ENCODE data around the gene GTF3C2.

Gene GTF3C2

GRCh38 chr2:27370816-27371620 is 14.5 kb upstream of the GTF3C2 start (continued):
- no peak for TF ChIP-seq PRDM2 (tag by site-specific recombination; IDR thresholded peaks at IDR 0.05; ENCODE audit: borderline replicate concordance)
- peak; percentile 15 for TF ChIP-seq ZNF335 (tag by site-specific recombination; conservative IDR thresholded peaks at IDR 0.05)
- TF ChIP-seq TRIM28 (IDR thresholded peaks at IDR 0.05; ENCODE audit: borderline replicate concordance, low read length), result no peak
- 0 out of 2 replicates have a peak, but pooled peaks have one; percentile 36 for TF ChIP-seq KLF9 (tag by site-specific recombination; IDR thresholded peaks at IDR 0.05; ENCODE audit: low read depth)
- peak; percentile 10; the same call in 1 of the 2 replicates for TF ChIP-seq ZXDB (tag by site-specific recombination; IDR thresholded peaks at IDR 0.05)
- TF ChIP-seq GLIS1 (tag by site-specific recombination; IDR thresholded peaks at IDR 0.05), result no peak
- TF ChIP-seq ZNF544 (tag by site-specific recombination; IDR thresholded peaks at IDR 0.05), result no peak

GRCh38 chr2:27370026-27370815 is 13.7 kb upstream of the GTF3C2 start, which contains the start of the genes EIF2B4 and SNX17:
TSS of gene EIF2B4 (minus strand) at chr2:27370338. CDS start at chr2:27370314, 24 bp downstream.
TSS of gene SNX17 (plus strand) at chr2:27370616. CDS start at chr2:27370744, 128 bp downstream.
- Histone ChIP-seq H3K4me1 (ENCODE audit: control insufficient read depth, insufficient read depth, low read length) (no peaks in the 10 kb centered on the region), H3K27ac (ENCODE audit: extremely low read depth, low read depth, low read length) (peak within 1 kb of the TSS; percentile 79), H3K4me3 (ENCODE audit: low read depth, low read length) (peak within 1 kb of the TSS; percentile 85), H3K36me3 (ENCODE audit: control insufficient read depth in 2 of 2, insufficient read depth in 1 of 2, low read length in 2 of 2) (peaks cover 36 to 69% of the 10 kb centered on the region in 2 experiments), H3K9me3 (ENCODE audit: control insufficient read depth, insufficient read depth, low read depth, low read length) (no peaks in the 10 kb centered on the region)
- ChIA-PET POLR2A (interaction anchor here (0.6 to 1.9 kb wide), 12 partner anchors 10 to 283 kb away, joined by 3 to 22 read pairs (median 4); partner anchors contain the start of genes CCDC121, GPN1, GTF3C2 and MPV17), CTCF (interaction anchor here (0.6 to 1.8 kb wide), 14 partner anchors 8 to 313 kb away, joined by 3 to 7 read pairs (median 4); partner anchors contain the start of genes MPV17, ZNF512 and ZNF513)
- TF ChIP-seq ZNF146 (tag by site-specific recombination; IDR thresholded peaks at IDR 0.05), result no peak
- TF ChIP-seq ZNF324 (tag by site-specific recombination; IDR thresholded peaks at IDR 0.05), result 0 out of 2 replicates have a peak, but pooled peaks have one; percentile 80
- no peak for TF ChIP-seq ZNF555 (tag by site-specific recombination; conservative IDR thresholded peaks at IDR 0.05)
- TF ChIP-seq SP3 (tag by site-specific recombination; IDR thresholded peaks at IDR 0.05), result peak; percentile 100
- no peak for TF ChIP-seq ZNF155 (tag by site-specific recombination; IDR thresholded peaks at IDR 0.05)
- no peak for TF ChIP-seq ZNF624 (tag by site-specific recombination; IDR thresholded peaks at IDR 0.05)
- TF ChIP-seq ZNF701 (tag by site-specific recombination; IDR thresholded peaks at IDR 0.05), result no peak
- TF ChIP-seq ZNF138 (tag by site-specific recombination; IDR thresholded peaks at IDR 0.05; ENCODE audit: borderline replicate concordance), result no peak
- peak; percentile 97 for TF ChIP-seq SCRT2 (tag by site-specific recombination; IDR thresholded peaks at IDR 0.05)
- TF ChIP-seq ZSCAN16 (tag by site-specific recombination; IDR thresholded peaks at IDR 0.05), result no peak
- peak; percentile 99 for TF ChIP-seq ZNF76 (tag by site-specific recombination; IDR thresholded peaks at IDR 0.05; ENCODE audit: borderline replicate concordance, low read depth)
- no peak for TF ChIP-seq ZNF214 (tag by site-specific recombination; IDR thresholded peaks at IDR 0.05; ENCODE audit: borderline replicate concordance)
- TF ChIP-seq ZNF223 (tag by site-specific recombination; IDR thresholded peaks at IDR 0.05), result no peak
- TF ChIP-seq KLF16 (tag by site-specific recombination; IDR thresholded peaks at IDR 0.05), result no peak
- TF ChIP-seq GLIS2 (tag by site-specific recombination; IDR thresholded peaks at IDR 0.05), result peak; percentile 70
- TF ChIP-seq ZNF174 (tag by site-specific recombination; IDR thresholded peaks at IDR 0.05), result no peak
- no peak for TF ChIP-seq ZNF140 (tag by site-specific recombination; IDR thresholded peaks at IDR 0.05)
- no peak for TF ChIP-seq AEBP2 (tag by site-specific recombination; IDR thresholded peaks at IDR 0.05; ENCODE audit: borderline replicate concordance)
- TF ChIP-seq HOXD13 (CRISPR knock-in tag; IDR thresholded peaks at IDR 0.05; ENCODE audit: borderline replicate concordance), result no peak
- TF ChIP-seq ZNF529 (tag by site-specific recombination; IDR thresholded peaks at IDR 0.05; ENCODE audit: insufficient replicate concordance), result no peak
- peak; percentile 89 for TF ChIP-seq YY1 (tag by site-specific recombination; IDR thresholded peaks at IDR 0.05)
- TF ChIP-seq ZNF530 (tag by site-specific recombination; IDR thresholded peaks at IDR 0.05; ENCODE audit: low read depth), result no peak
- TF ChIP-seq GFI1B (tag by site-specific recombination; IDR thresholded peaks at IDR 0.05), result no peak
